HS-5 (cell line): ENCODE results near the gene ECHDC3.

Experiments
- DNase-seq: peaks from one replicate; pipeline ENCODE4 v3.0.0-alpha.2; 2012; ENCODE audit warnings: low read depth

Gene ECHDC3

GRCh38 chr10:11754173-11754572 lies 12.0 kb downstream of the ECHDC3 start:
- DNase-seq, result no peak

DNA sequence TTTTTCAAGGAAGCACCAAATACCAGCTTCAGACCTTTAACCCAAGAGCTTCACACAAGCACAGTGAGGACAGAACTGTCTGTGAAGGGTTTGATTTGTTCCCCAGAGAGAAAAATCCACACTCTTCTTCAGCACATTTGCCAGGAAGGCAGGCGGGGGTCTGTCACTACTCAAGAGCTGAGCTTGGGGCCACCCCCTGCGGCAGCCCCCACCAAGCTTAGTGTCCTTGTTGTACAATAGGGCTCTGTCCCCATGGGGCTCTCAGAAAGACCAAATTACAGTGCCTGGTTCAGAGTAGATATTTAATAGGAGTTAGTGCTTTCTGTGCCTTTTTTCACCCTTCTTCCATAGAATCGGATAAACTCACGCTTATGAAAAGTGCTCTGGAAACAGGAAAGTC lies 12.4 kb downstream of the ECHDC3 start:
- DNase-seq, result no peak

- no peak for DNase-seq
These were observed 13.5 kb downstream of the ECHDC3 start for GRCh38 chr10:11755512-11756263.

GRCh38 chr10:11756766-11757315 lies 14.7 kb downstream of the ECHDC3 start:
- DNase-seq, result no peak

DNA sequence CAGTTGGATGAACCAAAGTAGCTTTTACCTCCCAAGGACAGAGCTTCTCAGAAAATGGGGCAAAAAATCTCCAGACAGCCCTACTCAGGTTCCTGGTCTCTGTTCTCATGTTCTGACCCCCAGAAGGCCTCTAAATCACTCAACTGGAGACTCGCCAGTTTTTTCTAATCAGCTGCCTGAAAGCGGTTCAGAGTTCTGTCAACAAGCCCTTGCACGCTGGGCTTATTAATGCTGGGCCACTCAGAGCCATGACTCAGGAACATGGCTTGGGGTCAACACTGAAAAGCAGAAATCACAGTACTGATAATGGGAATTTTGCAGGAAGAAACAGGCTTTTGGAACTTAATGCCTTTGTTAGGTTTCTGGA lies 15.3 kb downstream of the ECHDC3 start:
- DNase-seq, result no peak

GRCh38 chr10:11757821-11758463 lies 15.8 kb downstream of the ECHDC3 start:
- no peak for DNase-seq

GRCh38 chr10:11758527-11759236 lies 16.5 kb downstream of the ECHDC3 start:
- DNase-seq, result no peak

DNA sequence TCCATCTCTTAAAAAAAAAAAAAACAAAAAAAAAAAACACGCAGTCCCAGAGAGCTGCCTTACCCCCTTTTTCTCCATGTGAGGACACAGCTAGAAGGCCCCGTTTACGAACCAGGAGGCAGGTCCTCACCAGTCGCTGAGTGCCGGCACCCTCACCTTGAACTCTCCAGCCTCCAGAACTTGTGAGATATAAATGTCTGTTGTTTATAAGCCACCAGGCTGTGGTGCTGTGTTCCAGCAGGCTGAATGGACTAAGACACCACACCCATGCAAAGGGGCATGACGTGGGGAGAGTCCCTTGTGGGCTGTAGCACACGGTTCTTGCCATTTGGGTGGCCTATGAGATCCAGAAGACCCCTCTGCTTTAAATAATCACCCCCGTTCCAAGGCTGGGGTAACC lies 17.2 kb downstream of the ECHDC3 start:
- no peak for DNase-seq

GRCh38 chr10:11760151-11760550 lies 18.0 kb downstream of the ECHDC3 start:
- DNase-seq, result no peak

DNA sequence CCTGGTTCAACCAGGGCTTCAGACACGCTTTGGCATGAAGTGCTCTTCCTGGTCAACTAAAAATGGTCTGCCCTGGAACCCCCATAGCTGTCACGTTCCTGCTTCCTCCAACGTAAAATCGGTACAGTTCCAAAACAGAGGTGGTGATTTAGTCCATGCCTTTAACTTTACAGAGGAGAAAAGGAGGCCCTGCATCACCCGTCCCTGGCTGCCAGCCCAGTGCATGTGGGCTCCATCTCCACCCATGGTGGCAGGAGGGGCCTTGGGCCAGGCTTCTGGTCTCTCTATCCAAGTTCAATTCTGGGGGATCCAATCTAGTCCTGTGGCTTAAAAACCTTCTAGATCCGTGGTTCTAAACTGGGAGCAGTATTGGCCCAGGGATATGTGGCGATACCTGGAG lies 18.7 kb downstream of the ECHDC3 start:
- no peak for DNase-seq

- DNase-seq, result no peak
These were observed 19.2 kb downstream of the ECHDC3 start for GRCh38 chr10:11761431-11761830.

- DNase-seq, result no peak
These were observed 20.7 kb downstream of the ECHDC3 start for GRCh38 chr10:11762706-11763500.

DNA sequence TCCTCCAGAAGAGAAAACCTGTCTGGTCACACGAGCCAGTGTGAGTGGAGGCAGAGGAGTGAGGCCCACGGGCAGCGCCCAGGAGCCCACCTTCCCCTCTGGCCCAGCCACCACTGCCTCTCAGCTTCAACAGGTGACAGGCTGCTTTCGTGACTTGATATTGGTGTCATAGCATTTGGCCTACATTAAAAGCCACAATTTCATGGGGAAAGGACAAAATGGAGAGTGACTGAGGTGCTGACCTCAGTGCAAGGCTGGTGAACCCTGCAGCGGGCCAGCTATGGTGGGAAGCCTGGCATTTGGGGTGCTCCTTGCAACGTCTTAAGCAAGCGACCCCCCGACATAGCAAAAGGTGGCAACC lies 21.3 kb downstream of the ECHDC3 start:
- no peak for DNase-seq

GRCh38 chr10:11765141-11765540 lies 23.0 kb downstream of the ECHDC3 start:
- no peak for DNase-seq

- DNase-seq, result no peak
These were observed 30.6 kb downstream of the ECHDC3 start for GRCh38 chr10:11772575-11773288.

GRCh38 chr10:11773761-11774441 lies 31.7 kb downstream of the ECHDC3 start:
- DNase-seq, result no peak

DNA sequence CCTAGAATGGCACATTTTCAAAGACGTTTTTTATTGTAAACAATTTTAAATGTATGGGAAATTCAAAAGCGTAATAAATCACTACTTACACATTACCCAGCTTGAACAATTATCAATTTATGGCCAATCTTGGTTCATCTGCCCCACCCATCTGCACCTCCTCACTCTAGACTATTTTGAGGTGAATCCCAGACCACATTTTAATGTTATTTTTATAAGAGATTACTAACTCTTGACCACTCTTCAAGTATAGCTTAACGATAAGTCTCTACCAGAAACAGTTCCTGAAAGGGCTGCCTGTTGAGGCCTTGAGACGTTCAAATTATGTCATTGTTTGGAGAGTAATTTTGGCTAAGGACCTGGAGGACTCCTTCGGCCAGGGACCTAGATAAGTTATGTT lies 33.2 kb downstream of the ECHDC3 start:
- no peak for DNase-seq

DNA sequence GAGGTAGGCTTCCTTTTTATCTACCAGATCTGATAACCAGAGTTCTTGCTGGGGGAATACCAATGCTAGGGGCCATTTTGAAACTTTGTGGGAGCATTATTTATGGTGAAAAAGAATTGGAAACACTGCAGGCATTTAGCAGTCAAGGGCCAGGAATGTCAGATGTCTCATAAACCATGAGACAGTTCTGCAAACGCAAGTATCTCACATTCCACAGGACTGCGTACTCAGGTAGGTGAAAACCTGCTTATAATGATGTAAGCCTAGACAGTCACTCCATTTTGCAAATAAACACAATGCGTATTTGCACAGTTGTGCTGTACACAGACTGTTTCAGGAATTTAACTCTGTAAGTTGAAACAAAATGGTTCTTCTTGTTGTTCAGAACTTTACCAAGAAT lies 33.9 kb downstream of the ECHDC3 start:
- no peak for DNase-seq

DNA sequence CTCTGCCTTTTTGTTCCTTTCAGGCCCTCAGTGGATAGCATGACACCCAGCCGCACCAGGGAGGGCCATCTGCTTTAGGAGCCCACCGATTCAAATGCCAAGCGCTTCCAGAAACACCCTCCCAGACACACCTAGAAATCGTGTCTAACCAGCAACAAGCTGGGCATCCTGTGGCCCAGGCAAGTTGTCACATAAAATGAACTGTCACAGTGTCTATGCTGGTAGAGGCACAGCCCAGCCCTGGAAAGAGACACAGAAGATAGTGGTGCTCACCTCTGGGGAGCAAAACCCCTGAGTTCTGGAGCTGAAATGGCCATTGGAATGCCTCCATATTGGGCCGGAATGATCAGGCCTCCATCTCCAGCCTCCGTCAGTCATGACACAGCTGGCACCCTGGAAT lies 38.9 kb downstream of the ECHDC3 start:
- no peak for DNase-seq

- DNase-seq, result no peak
These were observed 40.8 kb downstream of the ECHDC3 start for GRCh38 chr10:11782793-11783557.
